ENCODE data around the gene RLBP1. TPM values are rescaled to one million over a fixed set of nuclear protein-coding genes. Genes with fewer than 3 reads are reported as not detected.

RLBP1 gene
- total RNA-seq, 4 donors from 2014 or later = not detected

GRCh38 chr15:89196241-89196640 is 25.1 kb downstream of the RLBP1 start:
- no peak for TF ChIP-seq CTCF (IDR thresholded peaks at IDR 0.05; ENCODE audit: low read depth)

GRCh38 chr15:89195836-89196235 is 25.5 kb downstream of the RLBP1 start:
- TF ChIP-seq CTCF (IDR thresholded peaks at IDR 0.05; ENCODE audit: low read depth) = no peak

- TF ChIP-seq CTCF (IDR thresholded peaks at IDR 0.05; ENCODE audit: low read depth) = no peak
These were observed 26.8 kb downstream of the RLBP1 start for GRCh38 chr15:89194608-89195007.

GRCh38 chr15:89192766-89193165 is 28.6 kb downstream of the RLBP1 start:
- TF ChIP-seq CTCF (IDR thresholded peaks at IDR 0.05; ENCODE audit: low read depth) = no peak

- TF ChIP-seq CTCF (IDR thresholded peaks at IDR 0.05; ENCODE audit: low read depth) = no peak
These were observed 29.2 kb downstream of the RLBP1 start for GRCh38 chr15:89192136-89192535.

- TF ChIP-seq CTCF (IDR thresholded peaks at IDR 0.05; ENCODE audit: low read depth) = no peak
These were observed 33.3 kb downstream of the RLBP1 start for GRCh38 chr15:89187986-89188514.

- no peak for TF ChIP-seq CTCF (IDR thresholded peaks at IDR 0.05; ENCODE audit: low read depth)
These were observed 33.9 kb downstream of the RLBP1 start for GRCh38 chr15:89187301-89187985.

Data from subcutaneous adipose tissue (tissue), 4 donors.